ENCODE data around the gene SLC44A4.

The SLC44A4 gene

GRCh38 chr6:31887173-31888007 is 8.6 kb upstream of the SLC44A4 start:
- TF ChIP-seq FOXP2 (optimal IDR thresholded peaks at IDR 0.05; ENCODE audit: control extremely low read depth, extremely low read length, insufficient read depth) (no peak), POLR2AphosphoS5 (IDR thresholded peaks at IDR 0.05; ENCODE audit: borderline replicate concordance, low read depth, low read length) (no peak), EZH2 (IDR thresholded peaks at IDR 0.05) (no peak)
- Histone ChIP-seq H3K36me3 (ENCODE audit: insufficient read depth, low read length) (peaks cover 89% of the 10 kb centered on the region), H3K27ac (no peak overlapping the region), H3K9me3 (ENCODE audit: low read depth, low read length) (no peaks in the 10 kb centered on the region), H3K9ac (ENCODE audit: insufficient read length) (no peak overlapping the region), H3K4me3 (no peak overlapping the region)
- no peak for DNase-seq (ENCODE audit: low read depth, low spot score)

GRCh38 chr6:31886541-31886991 is 7.8 kb upstream of the SLC44A4 start:
- Histone ChIP-seq H3K4me3 (no peak overlapping the region), H3K36me3 (ENCODE audit: insufficient read depth, low read length) (peaks cover 85% of the 10 kb centered on the region), H3K9ac (ENCODE audit: insufficient read length) (no peak overlapping the region), H3K27ac (no peak overlapping the region), H3K9me3 (ENCODE audit: low read depth, low read length) (no peaks in the 10 kb centered on the region)
- TF ChIP-seq EZH2 (IDR thresholded peaks at IDR 0.05) (no peak), POLR2AphosphoS5 (IDR thresholded peaks at IDR 0.05; ENCODE audit: borderline replicate concordance, low read depth, low read length) (no peak), FOXP2 (optimal IDR thresholded peaks at IDR 0.05; ENCODE audit: control extremely low read depth, extremely low read length, insufficient read depth) (no peak)
- no peak for DNase-seq (ENCODE audit: low read depth, low spot score)

- peaks cover 94% of the 10 kb centered on the region for H3K36me3 ChIP-seq (ENCODE audit: insufficient read depth, low read length)
- H3K4me3 ChIP-seq, result no peak overlapping the region
- no peak overlapping the region for H3K9ac ChIP-seq (ENCODE audit: insufficient read length)
- H3K27ac ChIP-seq, result no peak overlapping the region
- TF ChIP-seq FOXP2 (optimal IDR thresholded peaks at IDR 0.05; ENCODE audit: control extremely low read depth, extremely low read length, insufficient read depth), result no peak
- no peak for TF ChIP-seq POLR2AphosphoS5 (IDR thresholded peaks at IDR 0.05; ENCODE audit: borderline replicate concordance, low read depth, low read length)
- no peak for TF ChIP-seq EZH2 (IDR thresholded peaks at IDR 0.05)
- DNase-seq (ENCODE audit: low read depth, low spot score), result no peak
- H3K9me3 ChIP-seq (ENCODE audit: low read depth, low read length), result no peaks in the 10 kb centered on the region
Observed at GRCh38 chr6:31884528-31885035, 5.8 kb upstream of the SLC44A4 start.

GRCh38 chr6:31883676-31884075 is 4.9 kb upstream of the SLC44A4 start:
- Histone ChIP-seq H3K9me3 (ENCODE audit: low read depth, low read length) (no peaks in the 10 kb centered on the region), H3K27ac (no peak overlapping the region), H3K4me3 (no peak overlapping the region), H3K9ac (ENCODE audit: insufficient read length) (no peak overlapping the region), H3K36me3 (ENCODE audit: insufficient read depth, low read length) (peaks cover 85% of the 10 kb centered on the region)
- TF ChIP-seq POLR2AphosphoS5 (IDR thresholded peaks at IDR 0.05; ENCODE audit: borderline replicate concordance, low read depth, low read length), result no peak
- no peak for TF ChIP-seq FOXP2 (optimal IDR thresholded peaks at IDR 0.05; ENCODE audit: control extremely low read depth, extremely low read length, insufficient read depth)
- TF ChIP-seq EZH2 (IDR thresholded peaks at IDR 0.05), result no peak
- no peak for DNase-seq (ENCODE audit: low read depth, low spot score)

DNA sequence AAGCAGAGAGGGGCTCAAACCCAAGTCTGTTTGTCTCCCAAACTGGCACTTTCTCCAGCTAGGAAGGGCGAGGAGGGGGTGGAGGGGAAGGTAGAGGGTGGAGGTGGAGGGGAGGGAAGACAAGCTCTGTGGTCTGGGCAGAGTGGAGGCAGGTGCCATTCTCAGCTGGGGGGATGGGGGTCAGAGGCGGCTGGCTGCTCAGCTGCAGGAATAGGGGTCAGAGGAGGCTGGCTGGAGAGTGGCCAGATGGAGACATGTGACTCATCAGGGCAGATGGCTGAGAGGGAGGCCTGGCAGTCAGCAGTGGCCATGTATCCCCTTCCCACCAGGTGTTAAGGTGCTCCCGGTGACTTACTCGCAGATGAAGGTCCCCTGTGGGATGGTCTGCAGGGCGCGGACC is 3.5 kb upstream of the SLC44A4 start:
- peaks cover 72% of the 10 kb centered on the region for H3K36me3 ChIP-seq (ENCODE audit: insufficient read depth, low read length)
- H3K27ac ChIP-seq, result no peak overlapping the region

DNA sequence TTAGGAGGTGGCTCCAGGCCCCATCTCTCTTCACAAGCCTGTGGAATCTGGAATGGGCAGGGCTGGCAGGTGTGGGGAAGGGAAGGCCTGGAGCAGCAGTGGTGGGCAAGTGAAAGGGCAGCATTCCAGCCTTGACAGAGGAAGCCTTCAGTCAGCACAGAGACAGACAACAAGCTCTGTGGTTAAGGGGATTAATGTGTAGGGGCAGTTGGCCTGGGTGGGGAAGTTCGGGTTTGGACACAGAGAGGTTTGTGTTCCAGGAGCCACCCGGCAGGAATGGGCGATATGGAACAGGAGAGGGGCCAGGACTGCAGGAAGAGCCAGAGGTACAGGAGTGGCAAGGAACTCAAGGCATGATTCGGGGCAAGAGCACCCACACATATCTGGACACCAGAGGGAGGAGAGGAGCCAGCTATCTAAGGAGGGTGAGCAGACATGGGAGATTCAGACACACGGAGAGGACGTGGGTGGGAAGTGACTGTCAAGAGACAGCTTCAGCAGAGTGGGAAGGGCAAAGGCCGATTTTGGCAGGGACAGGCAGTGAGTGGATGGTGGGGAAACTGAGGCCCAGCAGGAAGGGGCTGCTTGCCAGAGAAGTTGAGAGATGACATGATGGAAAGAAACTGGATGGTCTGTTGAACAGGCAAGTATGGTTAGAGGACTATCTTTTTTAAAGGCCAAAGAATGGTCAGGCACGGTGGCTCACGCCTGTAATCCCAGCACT is 2.5 kb upstream of the SLC44A4 start:
- TF ChIP-seq FOXP2 (optimal IDR thresholded peaks at IDR 0.05; ENCODE audit: control extremely low read depth, extremely low read length, insufficient read depth) (no peak), EZH2 (IDR thresholded peaks at IDR 0.05) (no peak), POLR2AphosphoS5 (IDR thresholded peaks at IDR 0.05; ENCODE audit: borderline replicate concordance, low read depth, low read length) (no peak)
- Histone ChIP-seq H3K27ac (no peak overlapping the region), H3K4me3 (no peak overlapping the region), H3K9ac (ENCODE audit: insufficient read length) (no peak overlapping the region), H3K36me3 (ENCODE audit: insufficient read depth, low read length) (peaks cover 61% of the 10 kb centered on the region; the same call in 1 of the 2 replicates), H3K9me3 (ENCODE audit: low read depth, low read length) (no peaks in the 10 kb centered on the region)
- no peak for DNase-seq (ENCODE audit: low read depth, low spot score)

More for the DNA sequence above, 3.5 kb upstream of the SLC44A4 start:
- Histone ChIP-seq H3K9me3 (ENCODE audit: low read depth, low read length) (no peaks in the 10 kb centered on the region), H3K9ac (ENCODE audit: insufficient read length) (no peak overlapping the region), H3K4me3 (no peak overlapping the region)
- DNase-seq (ENCODE audit: low read depth, low spot score), result no peak
- no peak for TF ChIP-seq POLR2AphosphoS5 (IDR thresholded peaks at IDR 0.05; ENCODE audit: borderline replicate concordance, low read depth, low read length)
- TF ChIP-seq FOXP2 (optimal IDR thresholded peaks at IDR 0.05; ENCODE audit: control extremely low read depth, extremely low read length, insufficient read depth), result no peak
- no peak for TF ChIP-seq EZH2 (IDR thresholded peaks at IDR 0.05)

DNA sequence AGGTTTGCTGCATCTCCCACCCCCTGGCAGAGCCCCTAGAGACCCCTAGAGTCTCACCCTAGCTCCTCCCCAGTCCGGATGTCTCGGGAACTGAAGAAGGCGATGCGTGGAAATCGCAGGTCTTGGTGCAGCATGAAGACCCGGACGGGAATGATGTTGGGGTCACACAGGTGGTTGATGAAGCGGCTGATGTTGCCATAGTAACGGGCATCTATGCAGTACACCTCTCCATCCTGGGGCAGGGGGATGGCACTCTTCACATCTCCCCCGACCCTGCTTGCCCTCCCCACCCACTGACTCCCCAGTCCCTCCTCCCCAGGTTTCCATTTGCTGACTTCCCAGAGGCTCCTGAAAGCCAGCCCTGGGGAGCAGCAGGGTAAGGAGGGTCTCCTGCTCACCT is 1.8 kb upstream of the SLC44A4 start:
- no peak overlapping the region for H3K9ac ChIP-seq (ENCODE audit: insufficient read length)

GRCh38 chr6:31879901-31880300 is 1.1 kb upstream of the SLC44A4 start:
- Histone ChIP-seq H3K9ac (ENCODE audit: insufficient read length) (no peak overlapping the region), H3K36me3 (ENCODE audit: insufficient read depth, low read length) (peaks cover 49% of the 10 kb centered on the region; the same call in 1 of the 2 replicates), H3K27ac (no peak overlapping the region), H3K4me3 (no peak overlapping the region), H3K9me3 (ENCODE audit: low read depth, low read length) (no peaks in the 10 kb centered on the region)
- no peak for DNase-seq (ENCODE audit: low read depth, low spot score)
- TF ChIP-seq EZH2 (IDR thresholded peaks at IDR 0.05), result no peak
- TF ChIP-seq POLR2AphosphoS5 (IDR thresholded peaks at IDR 0.05; ENCODE audit: borderline replicate concordance, low read depth, low read length), result no peak
- no peak for TF ChIP-seq FOXP2 (optimal IDR thresholded peaks at IDR 0.05; ENCODE audit: control extremely low read depth, extremely low read length, insufficient read depth)

More for the DNA sequence above, 1.8 kb upstream of the SLC44A4 start:
- Histone ChIP-seq H3K36me3 (ENCODE audit: insufficient read depth, low read length) (peaks cover 54% of the 10 kb centered on the region; the same call in 1 of the 2 replicates), H3K27ac (no peak overlapping the region), H3K9me3 (ENCODE audit: low read depth, low read length) (no peaks in the 10 kb centered on the region), H3K4me3 (no peak overlapping the region)
- TF ChIP-seq FOXP2 (optimal IDR thresholded peaks at IDR 0.05; ENCODE audit: control extremely low read depth, extremely low read length, insufficient read depth) (no peak), POLR2AphosphoS5 (IDR thresholded peaks at IDR 0.05; ENCODE audit: borderline replicate concordance, low read depth, low read length) (no peak), EZH2 (IDR thresholded peaks at IDR 0.05) (no peak)
- no peak for DNase-seq (ENCODE audit: low read depth, low spot score)
